Measurements from ENCODE around the gene NCF4.

The NCF4 gene

GRCh38 chr22:36907253-36908195, 46.7 kb downstream of the NCF4 start:
- H3K9me3 Mint-ChIP-seq = no peaks in the 10 kb centered on the region
- H3K4me1 Mint-ChIP-seq = no peaks in the 10 kb centered on the region
- H3K4me3 Mint-ChIP-seq = no peak overlapping the region
- DNase-seq (no peak), ATAC-seq (no peak)
- H3K27ac Mint-ChIP-seq = no peak overlapping the region
- H3K27me3 Mint-ChIP-seq = peaks cover 22% of the 10 kb centered on the region
- no peaks in the 10 kb centered on the region for H3K36me3 Mint-ChIP-seq (ENCODE audit: low read depth)

GRCh38 chr22:36910461-36910860, 49.7 kb downstream of the NCF4 start:
- DNase-seq (no peak), ATAC-seq (no peak)
- H3K27me3 Mint-ChIP-seq = peaks cover 15% of the 10 kb centered on the region
- no peaks in the 10 kb centered on the region for H3K9me3 Mint-ChIP-seq
- H3K4me1 Mint-ChIP-seq = no peaks in the 10 kb centered on the region
- H3K36me3 Mint-ChIP-seq (ENCODE audit: low read depth) = no peaks in the 10 kb centered on the region
- no peak overlapping the region for H3K27ac Mint-ChIP-seq
- no peak overlapping the region for H3K4me3 Mint-ChIP-seq

- Mint-ChIP-seq H3K4me3 (no peak overlapping the region), H3K27ac (no peak overlapping the region)
- DNase-seq = no peak
Measured at GRCh38 chr22:36911887-36912661, 51.3 kb downstream of the NCF4 start.

GRCh38 chr22:36912694-36913426, 52.1 kb downstream of the NCF4 start:
- Mint-ChIP-seq H3K27me3 (peaks cover 10% of the 10 kb centered on the region), H3K9me3 (no peaks in the 10 kb centered on the region), H3K4me1 (no peaks in the 10 kb centered on the region), H3K36me3 (ENCODE audit: low read depth) (no peaks in the 10 kb centered on the region), H3K4me3 (no peak overlapping the region), H3K27ac (no peak overlapping the region)
- ATAC-seq = no peak
- no peak for DNase-seq

More at GRCh38 chr22:36911887-36912661, 51.3 kb downstream of the NCF4 start:
- Mint-ChIP-seq H3K4me1 (no peaks in the 10 kb centered on the region), H3K27me3 (peaks cover 13% of the 10 kb centered on the region), H3K9me3 (no peaks in the 10 kb centered on the region), H3K36me3 (ENCODE audit: low read depth) (no peaks in the 10 kb centered on the region)
- no peak for ATAC-seq

GRCh38 chr22:36913427-36914389, 52.9 kb downstream of the NCF4 start, which contains the start of gene CSF2RB:
CSF2RB (plus strand) TSS chr22:36913628; CDS start chr22:36922208, 8,580 bp downstream.
- Mint-ChIP-seq H3K4me3 (peak within 1 kb of the TSS; percentile 49), H3K36me3 (ENCODE audit: low read depth) (no peaks in the 10 kb centered on the region), H3K27ac (no peak within 1 kb of the TSS), H3K9me3 (no peaks in the 10 kb centered on the region), H3K4me1 (no peaks in the 10 kb centered on the region), H3K27me3 (peaks cover 10% of the 10 kb centered on the region)
- DNase-seq = peak; percentile 12
- ATAC-seq = peak; percentile 28

- Mint-ChIP-seq H3K27me3 (peaks cover 12% of the 10 kb centered on the region), H3K4me1 (no peaks in the 10 kb centered on the region), H3K36me3 (ENCODE audit: low read depth) (no peaks in the 10 kb centered on the region), H3K4me3 (peak overlapping the region; percentile 49), H3K27ac (no peak overlapping the region), H3K9me3 (no peaks in the 10 kb centered on the region)
- no peak for DNase-seq
- no peak for ATAC-seq
Measured at GRCh38 chr22:36914390-36914752, 53.6 kb downstream of the NCF4 start.

- no peak overlapping the region for H3K27ac Mint-ChIP-seq
Measured at GRCh38 chr22:36916034-36916433, 55.2 kb downstream of the NCF4 start.

GRCh38 chr22:36918586-36919284, 57.9 kb downstream of the NCF4 start:
- H3K4me1 Mint-ChIP-seq = no peaks in the 10 kb centered on the region
- H3K27ac Mint-ChIP-seq = no peak overlapping the region
- H3K27me3 Mint-ChIP-seq = peaks cover 13% of the 10 kb centered on the region
- no peak overlapping the region for H3K4me3 Mint-ChIP-seq
- DNase-seq (no peak), ATAC-seq (no peak)
- H3K9me3 Mint-ChIP-seq = no peaks in the 10 kb centered on the region
- peaks cover 3% of the 10 kb centered on the region for H3K36me3 Mint-ChIP-seq (ENCODE audit: low read depth)

More at GRCh38 chr22:36916034-36916433, 55.2 kb downstream of the NCF4 start:
- Mint-ChIP-seq H3K4me3 (no peak overlapping the region), H3K36me3 (ENCODE audit: low read depth) (peaks cover 3% of the 10 kb centered on the region), H3K27me3 (peaks cover 18% of the 10 kb centered on the region), H3K4me1 (no peaks in the 10 kb centered on the region), H3K9me3 (no peaks in the 10 kb centered on the region)
- no peak for ATAC-seq
- no peak for DNase-seq

GRCh38 chr22:36921309-36922104, 60.7 kb downstream of the NCF4 start:
- peaks cover 18% of the 10 kb centered on the region for H3K27me3 Mint-ChIP-seq
- DNase-seq (no peak), ATAC-seq (peak; percentile 20)
- H3K36me3 Mint-ChIP-seq (ENCODE audit: low read depth) = peaks cover 3% of the 10 kb centered on the region
- no peaks in the 10 kb centered on the region for H3K9me3 Mint-ChIP-seq
- no peaks in the 10 kb centered on the region for H3K4me1 Mint-ChIP-seq
- peak overlapping the region; percentile 2 for H3K27ac Mint-ChIP-seq
- no peak overlapping the region for H3K4me3 Mint-ChIP-seq

GRCh38 chr22:36922105-36922608, 61.4 kb downstream of the NCF4 start:
- no peak overlapping the region for H3K4me3 Mint-ChIP-seq

GRCh38 chr22:36922711-36923110, 61.9 kb downstream of the NCF4 start:
- Mint-ChIP-seq H3K9me3 (no peaks in the 10 kb centered on the region), H3K27ac (no peak overlapping the region), H3K36me3 (ENCODE audit: low read depth) (peaks cover 3% of the 10 kb centered on the region), H3K4me3 (no peak overlapping the region), H3K4me1 (no peaks in the 10 kb centered on the region), H3K27me3 (peaks cover 18% of the 10 kb centered on the region)
- ATAC-seq = no peak
- DNase-seq = no peak

More at GRCh38 chr22:36922105-36922608, 61.4 kb downstream of the NCF4 start:
- H3K36me3 Mint-ChIP-seq (ENCODE audit: low read depth) = peaks cover 3% of the 10 kb centered on the region
- no peak for DNase-seq
- H3K27me3 Mint-ChIP-seq = peaks cover 18% of the 10 kb centered on the region
- ATAC-seq = no peak
- no peaks in the 10 kb centered on the region for H3K4me1 Mint-ChIP-seq
- no peaks in the 10 kb centered on the region for H3K9me3 Mint-ChIP-seq
- no peak overlapping the region for H3K27ac Mint-ChIP-seq

GRCh38 chr22:36923131-36923788, 62.5 kb downstream of the NCF4 start:
- ATAC-seq = no peak
- no peaks in the 10 kb centered on the region for H3K9me3 Mint-ChIP-seq
- no peak overlapping the region for H3K27ac Mint-ChIP-seq
- H3K4me3 Mint-ChIP-seq = no peak overlapping the region
- H3K36me3 Mint-ChIP-seq (ENCODE audit: low read depth) = peaks cover 3% of the 10 kb centered on the region
- no peaks in the 10 kb centered on the region for H3K4me1 Mint-ChIP-seq
- H3K27me3 Mint-ChIP-seq = peaks cover 16% of the 10 kb centered on the region
- no peak for DNase-seq

Measured in activated naive CD8-positive, alpha-beta T cell treated with anti-CD3 and anti-CD28 coated beads, Interleukin-2, amount 50 U/mL, for 24 hours (primary cell).